K562 (cell line): Measurements from ENCODE around the gene PPDPF. TPM values are rescaled to one million over a fixed set of nuclear protein-coding genes. Genes with fewer than 3 reads are reported as not detected.

ENCODE experiments used
- ATAC-seq: fragments of 200-7000 bp; cut with Tn5 transposase; 3 replicates; pipeline ENCODE4 v1.9.1; 2020; ENCODE audit warnings: moderate library complexity
- BruUV-seq: library from RNA; stranded (reverse); fragments of 400-500 nt; replicated peaks from 2 replicates; lab custom pipeline; 2021; lab: Mats Ljungman, UMichigan
- CTCF ChIA-PET: fragments of 300-600 bp; formaldehyde crosslinking; extraction: SDS; loops from one replicate; lab custom pipeline; 2021; ENCODE audit warnings: low intra/inter-chr PET ratio; lab: Yijun Ruan, JAX
- POLR2A ChIA-PET: fragments of 300-600, 350-650 bp; sonication (Branson Sonifier 250); formaldehyde crosslinking; extraction: SDS; loops from one replicate; lab custom pipeline; 2021; ENCODE audit warnings: antibody characterized with exemption, inconsistent platforms; lab: Yijun Ruan, JAX
- DNase-seq, 4 experiments: peaks; one replicate each; pipeline versions ENCODE4 v3.0.0 to v3.0.0-alpha.2; 2011 to 2018; ENCODE audit warnings: low spot score in 3 of 4, mixed read lengths in 3 of 4; ENCODE audit errors: extremely low read depth in 1 of 4
- FAIRE-seq: peaks from 2 replicates; lab custom pipeline; 2011; peaks lifted over from hg19 to GRCh38; lab: Jason Lieb, UNC
- H2AFZ ChIP-seq: 2 replicates; pipeline ENCODE4 v1.6.0; 2011; ENCODE audit warnings: low read depth, low read length, control low read depth, inconsistent platforms
- H3K27ac ChIP-seq: fragments of 200-600 bp; 3 replicates; pipeline ENCODE4 v1.8.0; 2011; ENCODE audit warnings: low read depth, mild to moderate bottlenecking, control low read depth, inconsistent platforms, low read length, moderate library complexity, mixed read lengths; ENCODE audit errors: extremely low read depth
- H3K27me3 ChIP-seq, 2 experiments: fragments of 300-600 bp in 1 of 2; 2 replicates in 1 of 2; 3 replicates in 1 of 2; pipeline versions ENCODE4 v1.6.0 to v1.8.0; 2011; ENCODE audit warnings: inconsistent platforms in 2 of 2, low read length in 2 of 2, mild to moderate bottlenecking in 1 of 2, mixed read lengths in 1 of 2, moderate library complexity in 1 of 2; ENCODE audit not compliant: control insufficient read depth in 2 of 2, insufficient read depth in 2 of 2
- H3K36me3 ChIP-seq: fragments of 300-600 bp; 3 replicates; pipeline ENCODE4 v1.8.0; 2011; ENCODE audit warnings: mild to moderate bottlenecking, low read length, inconsistent platforms; ENCODE audit not compliant: control insufficient read depth, insufficient read depth
- H3K4me1 ChIP-seq, 2 experiments: fragments of 200-600 bp in 1 of 2; replicated peaks in 1 of 2; 2 replicates in 1 of 2; 3 replicates in 1 of 2; pipeline versions ENCODE4 v1.5.1 to v1.8.0; 2011; ENCODE audit warnings: inconsistent platforms in 2 of 2, low read length in 2 of 2, mild to moderate bottlenecking in 1 of 2, mixed read lengths in 1 of 2, moderate library complexity in 1 of 2; ENCODE audit not compliant: control insufficient read depth in 2 of 2, insufficient read depth in 2 of 2
- H3K4me2 ChIP-seq: 2 replicates; pipeline ENCODE4 v1.6.1; 2011; ENCODE audit warnings: low read length, control low read depth, inconsistent platforms, mixed read lengths; ENCODE audit not compliant: insufficient read depth
- H3K4me3 ChIP-seq: fragments of 200-600 bp; sonication (generic), shearing (Covaris generic); 2 replicates; pipeline ENCODE4 v1.5.1; 2016; ENCODE audit warnings: control low read depth, inconsistent platforms
- H3K79me2 ChIP-seq: fragments of 200-600 bp; 3 replicates; pipeline ENCODE4 v1.8.0; 2011; ENCODE audit warnings: low read length, inconsistent platforms; ENCODE audit not compliant: control insufficient read depth, insufficient read depth
- H3K9ac ChIP-seq, 2 experiments: 2 replicates each; pipeline versions ENCODE4 v1.6.0 to v1.6.1; 2011; ENCODE audit warnings: low read depth in 2 of 2, low read length in 2 of 2, control low read depth in 1 of 2, inconsistent platforms in 1 of 2, mild to moderate bottlenecking in 1 of 2, mixed read lengths in 1 of 2; ENCODE audit not compliant: insufficient read depth in 1 of 2
- H3K9me1 ChIP-seq: one replicate; pipeline ENCODE4 v1.6.0; 2011; ENCODE audit warnings: inconsistent platforms, mild to moderate bottlenecking, low read length, moderate library complexity; ENCODE audit not compliant: control insufficient read depth, insufficient read depth
- H3K9me3 ChIP-seq: replicated peaks from 2 replicates; pipeline ENCODE4 v1.5.1; 2011; ENCODE audit warnings: low read depth, low read length, inconsistent platforms; ENCODE audit not compliant: control insufficient read depth, insufficient read depth
- H4K20me1 ChIP-seq: replicated peaks from 2 replicates; pipeline ENCODE4 v1.6.1; 2011; ENCODE audit warnings: low read length, inconsistent platforms, mixed read lengths; ENCODE audit not compliant: control insufficient read depth, insufficient read depth
- E2F6 ChIP-seq, 2 experiments: IDR thresholded peaks; 2 replicates each; pipeline ENCODE4 v1.6.1; 2011; ENCODE audit warnings: borderline replicate concordance in 1 of 2, control low read depth in 1 of 2, low read depth in 1 of 2, low read length in 1 of 2, mild to moderate bottlenecking in 1 of 2, mixed read lengths in 1 of 2, moderate library complexity in 1 of 2; ENCODE audit not compliant: insufficient read depth in 1 of 2, insufficient read length in 1 of 2, poor library complexity in 1 of 2, severe bottlenecking in 1 of 2; ENCODE audit errors: extremely low read depth in 1 of 2
- ELF2 ChIP-seq: fragments of 250-450 bp; sonication (Bioruptor Pico); IDR thresholded peaks from 2 replicates; pipeline ENCODE4 v1.5.0; 2021; ENCODE audit warnings: mild to moderate bottlenecking
- KAT8 ChIP-seq: fragments of 450-650 bp; IDR thresholded peaks from 2 replicates; pipeline ENCODE4 v1.6.1; 2016; ENCODE audit warnings: low read depth, mild to moderate bottlenecking
- KHSRP ChIP-seq: fragments of 450-650 bp; IDR thresholded peaks from 2 replicates; pipeline ENCODE4 v1.6.1; 2017
- MEIS2 ChIP-seq: fragments of 450-650 bp; IDR thresholded peaks from 2 replicates; pipeline ENCODE4 v1.6.1; 2014; ENCODE audit warnings: mild to moderate bottlenecking; ENCODE audit not compliant: partially characterized antibody
- RAD51 ChIP-seq: fragments of 450-650 bp; IDR thresholded peaks from 2 replicates; pipeline ENCODE4 v1.7.1; 2016; ENCODE audit warnings: low read depth, mild to moderate bottlenecking, borderline replicate concordance
- SETDB1 ChIP-seq: IDR thresholded peaks from one replicate; pipeline ENCODE4 v1.6.1; 2012; ENCODE audit warnings: low read length, control low read depth, inconsistent platforms
- SIRT6 ChIP-seq: IDR thresholded peaks from one replicate; pipeline ENCODE4 v1.6.1; 2012; ENCODE audit warnings: low read depth, mild to moderate bottlenecking, control low read depth, inconsistent platforms, low read length, moderate library complexity
- TAF9B ChIP-seq: fragments of 450-650 bp; IDR thresholded peaks from 2 replicates; pipeline ENCODE4 v1.6.1; 2018; ENCODE audit warnings: mild to moderate bottlenecking; ENCODE audit not compliant: partially characterized antibody
- VEZF1 ChIP-seq: fragments of 200-800 bp; sonication (Bioruptor generic); IDR thresholded peaks from 2 replicates; pipeline ENCODE4 v1.6.1; 2017; ENCODE audit warnings: missing genetic modification characterization, missing compliant biosample characterization
- ZNF224 ChIP-seq: sonication (generic); formaldehyde crosslinking; IDR thresholded peaks from 2 replicates; pipeline ENCODE4 v1.8.0; 2022; ENCODE audit warnings: mild to moderate bottlenecking, missing genetic modification reagents
- ZNF518B ChIP-seq: fragments of 250-450 bp; sonication (Bioruptor Pico); IDR thresholded peaks from 2 replicates; pipeline ENCODE4 v1.5.0; 2021; ENCODE audit warnings: mild to moderate bottlenecking, moderate library complexity
- ZNF561 ChIP-seq: fragments of 450-650 bp; formaldehyde crosslinking; conservative IDR thresholded peaks from 2 replicates; pipeline ENCODE4 v1.4.0; 2020; ENCODE audit warnings: mild to moderate bottlenecking, moderate library complexity
- ZNF740 ChIP-seq, 3 experiments: fragments of 200-800 bp in 1 of 3; sonication (Bioruptor generic) in 1 of 3; sonication (generic) in 1 of 3; formaldehyde crosslinking in 1 of 3; IDR thresholded peaks; 2 replicates each; pipeline versions ENCODE4 v1.6.1 to v1.8.0; 2016 to 2022; ENCODE audit warnings: mild to moderate bottlenecking in 2 of 3, missing compliant biosample characterization in 2 of 3, missing genetic modification characterization in 2 of 3, missing genetic modification reagents in 1 of 3
- WGBS: fragments of 100-300 bp; shearing (Covaris generic); methylation state at CpG from one replicate; pipeline ENCODE4 v1.1.6; 2016; ENCODE audit warnings: low coverage, mixed read lengths; ENCODE audit not compliant: insufficient coverage; ENCODE audit errors: missing lambda C conversion rate; 5-methylcytosine and 5-hydroxymethylcytosine counted together
- in situ Hi-C: fragments of 300-500 bp; cut with MboI; formaldehyde crosslinking; loops from 4 replicates; pipeline ENCODE4 v1.15.0; 2018; ENCODE audit warnings: inconsistent platforms, mixed read lengths
- intact Hi-C: fragments of 100-400 bp; cut with micrococcal nuclease; formaldehyde crosslinking; loops from 2 replicates; pipeline ENCODE4 v1.14.2; 2022
- polyA plus RNA-seq, 8 experiments: library from polyadenylated mRNA; depleted of rRNA in 4 of 8; stranded (reverse) in 5 of 8; unstranded in 3 of 8; fragments of >200 nt; fragmentation: Nextera tagmentation in 2 of 8; fragmentation: Illumina TruSeq in 1 of 8; extraction: Ambion mirVana in 2 of 8; extraction: Trizol in 1 of 8; gene quantifications; 2 replicates each; pipeline versions ENCODE4 v1.2.1 to v1.2.3, GENCODE V29; 2011 to 2014; ENCODE audit warnings: inconsistent platforms in 1 of 8, missing spikeins in 1 of 8
- total RNA-seq, 7 experiments: library from RNA; depleted of rRNA in 6 of 7; stranded (reverse); fragments of >200 nt in 6 of 7; fragmentation: Illumina TruSeq in 2 of 7; extraction: Trizol in 2 of 7; gene quantifications; 2 replicates each; pipeline versions ENCODE4 v1.2.1 to v1.2.3, GENCODE V29; 2011 to 2021; ENCODE audit warnings: low replicate concordance in 1 of 7

Gene PPDPF
- total and polyA plus RNA-seq, 9 of the 15 experiments (the other 6 are each of a cell fraction or from before 2014, with no cell fraction given), result 0.77 to 233 (median 10.5) TPM

- peak overlapping the region; percentile 31; the same call in 1 of the 2 replicates for H3K4me2 ChIP-seq
- H3K27me3 ChIP-seq, result peaks cover 0 to 3% of the 10 kb centered on the region in 2 experiments; a peak in 1 of 5 replicates
- no peak overlapping the region for H3K4me3 ChIP-seq
- H3K36me3 ChIP-seq, result no peaks in the 10 kb centered on the region
- H2AFZ ChIP-seq, result peak overlapping the region; percentile 69
- H3K9ac ChIP-seq, result peak overlapping the region in 1 of 2 experiments; percentile 88; a peak in 2 of 4 replicates
- H3K9me1 ChIP-seq, result no peaks in the 10 kb centered on the region
- DNase-seq (no peak), FAIRE-seq (no peak), ATAC-seq (peak; percentile 11)
- intact Hi-C loops (no loop called here), in situ Hi-C loops (no loop called here)
- BruUV-seq, result no TSS peak
- ChIA-PET CTCF (no interaction called here), POLR2A (no interaction called here)
- no peaks in the 10 kb centered on the region for H3K79me2 ChIP-seq
- H3K27ac ChIP-seq, result no peak overlapping the region
- H3K4me1 ChIP-seq, result peaks cover 0 to 83% of the 10 kb centered on the region in 2 experiments; a peak in 3 of 5 replicates
- H4K20me1 ChIP-seq, result peaks cover 9% of the 10 kb centered on the region; the same call in 1 of the 2 replicates
- H3K9me3 ChIP-seq, result no peaks in the 10 kb centered on the region
- WGBS, result 43% methylated on average over 15 of the region's 48 CpGs
- TF ChIP-seq ZNF224 (CRISPR knock-in tag) (no peak), MEIS2 (no peak), KAT8 (no peak), ZNF740 (CRISPR knock-in tag; IDR thresholded peaks at IDR 0.05) (peak; percentile 62; the same call in 1 of the 2 replicates), ZNF740 (tag; IDR thresholded peaks at IDR 0.05) (no peak), ZNF561 (CRISPR knock-in tag) (no peak), ZNF518B (no peak), ELF2 (CRISPR knock-in tag) (no peak), SETDB1 (no peak), KHSRP (no peak), VEZF1 (CRISPR knock-in tag) (0 out of 2 replicates have a peak, but pooled peaks have one; percentile 34), RAD51 (no peak), TAF9B (no peak), SIRT6 (no peak), E2F6 (IDR thresholded peaks at IDR 0.05; ENCODE audit: borderline replicate concordance in 1 of 2, extremely low read depth in 1 of 2, insufficient read depth in 1 of 2, insufficient read length in 1 of 2, low read depth in 1 of 2, low read length in 1 of 2, poor library complexity in 1 of 2, severe bottlenecking in 1 of 2) (peak; percentile 14 to 34)
Observed at GRCh38 chr20:63499338-63499969, 21.1 kb upstream of the PPDPF start.
